Activated T-cell treated with anti-CD3 and anti-CD28 coated beads, Interleukin-2, amount 50 U/mL, for 4 hours (primary cell): ENCODE results near the gene RAB3C. TPM values are rescaled to one million over a fixed set of nuclear protein-coding genes. Genes with fewer than 3 reads are reported as not detected.
A peak's percentile ranks its signal among the peaks of the same experiment; 100 is the strongest.

ENCODE experiments used
- ATAC-seq, 2 donors: fragments of 200-7000 bp; cut with Tn5 transposase; one replicate each; pipeline ENCODE4 v1.10.0; 2021
- DNase-seq: peaks from one replicate; pipeline ENCODE4 v3.0.0-alpha.2; 2020
- H3K27me3 Mint-ChIP-seq: one replicate; pipeline ENCODE4 v1.8.0; 2021; ENCODE audit warnings: low read depth, mixed read lengths
- H3K36me3 Mint-ChIP-seq: one replicate; pipeline ENCODE4 v1.8.0; 2022; ENCODE audit warnings: mixed read lengths; ENCODE audit not compliant: insufficient read depth
- H3K4me1 Mint-ChIP-seq: one replicate; pipeline ENCODE4 v1.8.0; 2021; ENCODE audit warnings: low read depth, mixed read lengths
- H3K4me3 Mint-ChIP-seq: one replicate; pipeline ENCODE4 v1.8.0; 2021; ENCODE audit warnings: mild to moderate bottlenecking, moderate library complexity, mixed read lengths
- H3K9me3 Mint-ChIP-seq: one replicate; pipeline ENCODE4 v1.8.0; 2021; ENCODE audit warnings: mixed read lengths
- total RNA-seq, 3 donors: library from RNA; stranded (reverse); gene quantifications; one replicate each; pipeline ENCODE4 v1.2.1, GENCODE V29; 2021

Gene RAB3C
- total RNA-seq, 3 donors from 2014 or later = not detected

DNA sequence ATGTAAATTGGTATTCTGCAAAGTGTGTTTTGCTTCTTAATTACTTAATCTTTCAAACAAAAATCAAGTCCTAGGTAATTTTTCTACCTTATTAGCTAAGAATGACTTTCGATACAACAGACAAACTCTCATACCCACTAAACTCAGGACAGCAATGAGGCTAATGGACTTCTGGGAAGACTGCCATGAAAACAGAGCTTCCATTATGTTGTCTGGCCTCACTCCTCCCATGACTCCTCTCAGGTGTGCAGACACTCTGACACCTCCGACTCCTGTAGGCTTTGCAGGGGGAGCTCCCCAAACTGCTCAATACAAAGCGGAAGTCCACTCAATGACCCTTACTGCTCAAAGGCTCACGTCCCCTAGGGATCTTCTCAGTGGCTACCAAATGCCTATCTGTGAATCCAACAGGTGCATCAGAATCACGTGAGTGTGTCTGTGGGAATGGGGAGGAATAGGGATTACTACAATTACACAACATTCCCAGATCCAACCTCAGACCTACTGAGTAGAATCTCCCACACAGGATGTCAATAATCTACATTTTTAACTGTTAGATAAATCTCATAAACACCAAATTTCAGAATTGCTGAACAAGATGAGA, 289.9 kb downstream of the RAB3C start:
- Mint-ChIP-seq H3K27me3 (peaks cover 13% of the 10 kb centered on the region), H3K4me3 (no peak overlapping the region), H3K9me3 (no peaks in the 10 kb centered on the region), H3K4me1 (no peaks in the 10 kb centered on the region), H3K36me3 (no peaks in the 10 kb centered on the region)
- no peak for ATAC-seq
- no peak for DNase-seq

GRCh38 chr5:58875599-58875998, 292.7 kb downstream of the RAB3C start:
- peaks cover 13% of the 10 kb centered on the region for H3K27me3 Mint-ChIP-seq
- no peak overlapping the region for H3K4me3 Mint-ChIP-seq
- no peak for ATAC-seq
- H3K9me3 Mint-ChIP-seq = no peaks in the 10 kb centered on the region
- no peaks in the 10 kb centered on the region for H3K36me3 Mint-ChIP-seq
- no peak for DNase-seq
- H3K4me1 Mint-ChIP-seq = no peaks in the 10 kb centered on the region

- no peak for DNase-seq
- Mint-ChIP-seq H3K36me3 (no peaks in the 10 kb centered on the region), H3K4me1 (peaks cover 13% of the 10 kb centered on the region), H3K9me3 (no peaks in the 10 kb centered on the region), H3K27me3 (peaks cover 6% of the 10 kb centered on the region), H3K4me3 (no peak overlapping the region)
- no peak for ATAC-seq
These were observed 302.4 kb downstream of the RAB3C start for GRCh38 chr5:58885260-58885659.

- ATAC-seq (peak; percentile 75 to 78), DNase-seq (peak; percentile 47)
- peaks cover 20% of the 10 kb centered on the region for H3K4me1 Mint-ChIP-seq
- H3K9me3 Mint-ChIP-seq = no peaks in the 10 kb centered on the region
- H3K4me3 Mint-ChIP-seq = no peak overlapping the region
- no peaks in the 10 kb centered on the region for H3K36me3 Mint-ChIP-seq
- H3K27me3 Mint-ChIP-seq = peaks cover 6% of the 10 kb centered on the region
These were observed 303.7 kb downstream of the RAB3C start for GRCh38 chr5:58886315-58887207.

DNA sequence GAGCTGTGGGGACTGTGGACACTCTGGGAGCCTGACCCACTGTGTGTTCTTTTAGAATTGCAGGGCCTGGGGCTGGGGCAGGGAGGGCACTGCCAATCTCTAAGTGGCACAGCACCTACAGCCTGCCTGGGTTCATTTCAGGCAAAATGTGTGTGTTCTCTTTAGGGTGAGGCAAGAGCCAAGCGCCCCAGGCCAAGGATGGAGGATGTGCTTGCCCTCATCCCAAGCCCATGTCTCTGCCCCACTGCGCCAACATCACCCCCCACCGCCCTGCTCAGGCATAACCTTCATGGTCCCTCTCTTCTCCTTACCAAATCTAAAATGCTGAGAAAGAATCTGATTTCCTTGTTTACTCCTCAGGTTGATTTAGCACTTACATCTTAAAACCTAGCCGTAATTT, 304.4 kb downstream of the RAB3C start:
- Mint-ChIP-seq H3K27me3 (peaks cover 3% of the 10 kb centered on the region), H3K4me3 (no peak overlapping the region), H3K4me1 (peaks cover 22% of the 10 kb centered on the region), H3K9me3 (no peaks in the 10 kb centered on the region), H3K36me3 (no peaks in the 10 kb centered on the region)
- no peak for DNase-seq
- no peak for ATAC-seq

- DNase-seq (no peak), ATAC-seq (no peak)
- Mint-ChIP-seq H3K4me3 (no peak overlapping the region), H3K27me3 (peaks cover 3% of the 10 kb centered on the region), H3K4me1 (peaks cover 22% of the 10 kb centered on the region), H3K9me3 (no peaks in the 10 kb centered on the region), H3K36me3 (no peaks in the 10 kb centered on the region)
These were observed 305.0 kb downstream of the RAB3C start for GRCh38 chr5:58887721-58888409.

GRCh38 chr5:58890265-58890664, 307.4 kb downstream of the RAB3C start:
- H3K9me3 Mint-ChIP-seq = no peaks in the 10 kb centered on the region
- DNase-seq = no peak
- H3K4me3 Mint-ChIP-seq = no peak overlapping the region
- H3K36me3 Mint-ChIP-seq = no peaks in the 10 kb centered on the region
- H3K4me1 Mint-ChIP-seq = peaks cover 22% of the 10 kb centered on the region
- ATAC-seq = no peak
- H3K27me3 Mint-ChIP-seq = no peaks in the 10 kb centered on the region

DNA sequence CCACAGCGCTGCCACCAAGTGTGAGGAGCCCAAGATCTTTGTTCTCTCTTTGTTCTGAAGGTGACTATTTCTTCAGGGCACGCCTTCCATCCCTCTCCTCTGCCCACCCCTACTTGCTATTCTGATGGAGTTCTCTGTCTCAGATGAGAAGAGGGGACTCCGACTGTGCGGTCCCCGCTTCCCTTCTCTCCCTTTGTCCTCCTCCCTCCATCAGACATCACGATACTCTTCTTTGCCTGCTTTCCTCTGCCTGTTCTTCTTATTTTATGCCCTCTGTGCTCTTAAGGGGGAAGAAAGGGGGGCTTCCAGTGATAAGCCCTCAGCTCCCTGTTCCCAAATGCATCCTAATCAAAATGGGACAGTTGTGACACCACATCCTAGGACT, 307.8 kb downstream of the RAB3C start:
- ATAC-seq = no peak
- Mint-ChIP-seq H3K4me3 (no peak overlapping the region), H3K27me3 (no peaks in the 10 kb centered on the region), H3K9me3 (no peaks in the 10 kb centered on the region), H3K36me3 (no peaks in the 10 kb centered on the region), H3K4me1 (peaks cover 22% of the 10 kb centered on the region)
- DNase-seq = no peak

GRCh38 chr5:58891086-58891970, 308.5 kb downstream of the RAB3C start:
- peak; percentile 47 to 57 for ATAC-seq
- H3K9me3 Mint-ChIP-seq = no peaks in the 10 kb centered on the region
- peaks cover 22% of the 10 kb centered on the region for H3K4me1 Mint-ChIP-seq

DNA sequence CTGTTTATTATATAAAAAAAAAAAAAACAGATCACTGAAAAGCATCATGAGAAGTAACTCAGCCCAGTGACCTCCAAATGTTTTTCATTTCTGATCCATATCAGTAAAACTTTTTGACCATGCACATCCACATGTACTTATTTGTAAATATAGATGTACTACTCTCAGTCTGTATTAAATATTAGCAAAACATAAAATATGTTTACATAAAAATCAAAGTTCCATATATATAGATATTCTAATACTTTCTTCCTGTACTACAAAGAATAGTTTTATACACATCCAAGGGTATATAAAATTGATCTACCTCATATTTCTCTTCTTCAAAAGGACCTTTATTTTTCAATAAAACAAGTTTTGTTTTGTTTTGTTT, 309.1 kb downstream of the RAB3C start:
- DNase-seq (no peak), ATAC-seq (no peak)
- Mint-ChIP-seq H3K9me3 (no peaks in the 10 kb centered on the region), H3K36me3 (no peaks in the 10 kb centered on the region), H3K4me3 (no peak overlapping the region), H3K27me3 (no peaks in the 10 kb centered on the region), H3K4me1 (peaks cover 16% of the 10 kb centered on the region)

More at GRCh38 chr5:58891086-58891970, 308.5 kb downstream of the RAB3C start:
- Mint-ChIP-seq H3K4me3 (peak overlapping the region; percentile 52), H3K36me3 (no peaks in the 10 kb centered on the region), H3K27me3 (no peaks in the 10 kb centered on the region)
- peak; percentile 63 for DNase-seq

DNA sequence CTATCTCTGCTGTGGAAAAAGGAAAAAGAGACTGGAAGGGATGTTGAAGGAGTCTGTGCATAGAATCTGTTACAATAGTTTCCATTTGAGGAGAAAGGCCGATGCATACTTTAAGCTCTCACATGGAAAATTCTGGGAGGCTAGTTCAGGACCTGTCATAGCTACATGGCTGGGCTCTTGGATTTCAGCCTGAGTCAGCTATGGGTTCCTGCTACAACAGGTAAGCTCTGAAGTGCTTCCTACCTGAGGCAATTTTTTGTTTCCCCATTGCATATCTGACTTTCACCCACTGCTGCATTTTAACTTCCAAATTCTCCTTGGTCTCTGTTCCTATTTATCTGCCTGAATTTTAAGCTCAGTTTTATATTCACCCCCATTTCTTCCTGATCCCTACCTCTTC, 310.7 kb downstream of the RAB3C start:
- ATAC-seq = no peak
- Mint-ChIP-seq H3K27me3 (no peaks in the 10 kb centered on the region), H3K4me3 (no peak overlapping the region), H3K9me3 (no peaks in the 10 kb centered on the region), H3K4me1 (peaks cover 9% of the 10 kb centered on the region), H3K36me3 (no peaks in the 10 kb centered on the region)
- DNase-seq = no peak

DNA sequence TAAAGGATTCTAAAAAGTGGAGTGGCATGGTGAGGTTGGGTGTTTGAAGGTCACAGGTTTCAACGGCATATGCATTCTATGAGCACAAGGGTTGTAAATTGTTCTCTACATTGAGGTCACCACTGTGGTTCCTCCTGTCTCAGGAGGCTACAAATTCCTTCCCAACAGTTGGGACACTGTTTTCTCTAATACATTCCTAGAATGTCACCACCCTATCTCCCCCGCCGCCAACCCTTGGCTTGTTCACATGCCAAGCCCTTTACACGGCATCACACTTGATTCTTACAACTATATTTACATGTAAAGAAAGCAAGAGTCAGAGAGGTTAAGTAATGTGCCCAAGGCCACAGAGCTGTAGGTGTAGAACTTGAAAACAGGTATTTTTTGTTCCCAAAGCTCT, 315.1 kb downstream of the RAB3C start:
- no peaks in the 10 kb centered on the region for H3K4me1 Mint-ChIP-seq
- ATAC-seq = no peak
- H3K36me3 Mint-ChIP-seq = no peaks in the 10 kb centered on the region
- H3K9me3 Mint-ChIP-seq = no peaks in the 10 kb centered on the region
- no peak overlapping the region for H3K4me3 Mint-ChIP-seq
- DNase-seq = no peak
- no peaks in the 10 kb centered on the region for H3K27me3 Mint-ChIP-seq

DNA sequence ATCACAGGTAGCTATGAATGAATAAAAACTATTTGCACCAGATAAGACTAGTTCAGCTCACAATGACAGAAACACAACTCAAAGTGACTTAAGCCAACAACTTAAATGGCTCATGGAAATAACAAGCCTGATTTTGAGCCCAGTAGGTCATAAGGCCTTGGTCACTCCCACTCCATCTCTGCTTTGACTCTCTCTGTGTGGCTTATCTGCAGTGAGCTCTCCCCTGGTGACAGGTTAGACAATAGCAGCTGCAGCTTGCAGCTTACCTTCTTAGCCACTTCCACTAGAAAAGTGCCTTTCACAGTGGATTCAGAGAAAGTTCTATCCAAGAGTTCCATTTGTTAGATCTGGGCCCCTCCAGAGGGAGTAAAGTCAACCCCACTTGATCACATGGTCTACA, 315.7 kb downstream of the RAB3C start:
- Mint-ChIP-seq H3K27me3 (peaks cover 3% of the 10 kb centered on the region), H3K4me1 (no peaks in the 10 kb centered on the region), H3K4me3 (no peak overlapping the region), H3K9me3 (no peaks in the 10 kb centered on the region), H3K36me3 (no peaks in the 10 kb centered on the region)
- DNase-seq (no peak), ATAC-seq (no peak)

DNA sequence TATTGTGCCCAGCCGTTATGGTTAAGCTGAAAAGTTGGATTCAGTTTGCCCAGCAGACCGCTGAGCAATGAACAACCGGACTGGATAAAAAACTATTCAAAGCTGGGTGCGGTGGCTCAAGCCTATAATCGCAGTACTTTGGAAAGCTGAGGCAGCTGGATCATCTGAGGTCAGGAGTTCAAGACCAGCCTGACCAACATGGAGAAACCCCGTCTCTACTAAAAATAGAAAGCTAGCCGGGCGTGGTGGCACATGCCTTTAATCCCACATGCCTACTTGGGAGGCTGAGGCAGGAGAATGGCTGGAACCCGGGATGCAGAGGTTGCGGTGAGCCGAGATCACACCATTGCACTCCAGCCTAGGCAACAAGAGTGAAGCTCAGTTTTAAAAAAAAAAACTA, 318.4 kb downstream of the RAB3C start:
- H3K4me3 Mint-ChIP-seq = no peak overlapping the region
- no peak for ATAC-seq
- no peaks in the 10 kb centered on the region for H3K4me1 Mint-ChIP-seq
- H3K9me3 Mint-ChIP-seq = peaks cover 5% of the 10 kb centered on the region
- no peaks in the 10 kb centered on the region for H3K36me3 Mint-ChIP-seq
- no peak for DNase-seq
- H3K27me3 Mint-ChIP-seq = peaks cover 3% of the 10 kb centered on the region
